Smooth muscle cell of the brain vasculature (primary cell): ENCODE measurements around the gene ANKRD11.
"Not testable (repeated sequence)": the region's sequence is repeated elsewhere in the genome, so short reads cannot be mapped to it uniquely, and the experiment has no call there.

Experiments
- DNase-seq: peaks from one replicate; pipeline ENCODE4 v3.0.0-alpha.2; 2012; ENCODE audit warnings: low read depth, low spot score

The ANKRD11 gene

GRCh38 chr16:89407282-89407924 is 83.0 kb downstream of the ANKRD11 start:
- DNase-seq: no peak

GRCh38 chr16:89406277-89406888 is 84.0 kb downstream of the ANKRD11 start:
- DNase-seq: no peak

DNA sequence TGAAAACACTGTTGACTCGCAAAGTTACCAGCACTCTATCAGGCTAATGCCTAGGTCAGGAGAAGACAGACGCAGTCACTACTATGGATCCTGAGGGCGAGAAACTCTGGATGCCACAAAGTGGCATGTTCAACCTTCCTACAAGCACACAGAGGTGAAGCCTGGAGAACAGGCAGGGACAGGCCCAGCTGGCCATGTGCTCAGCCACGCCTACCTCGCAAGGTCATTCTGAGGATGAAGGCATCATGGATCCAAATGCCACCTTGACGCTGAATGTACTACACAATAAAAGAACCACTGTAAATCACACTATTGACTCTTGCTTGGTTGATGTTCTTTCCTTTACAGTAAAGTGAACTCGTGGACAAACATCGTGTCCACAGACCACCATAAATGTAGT is 85.8 kb downstream of the ANKRD11 start:
- DNase-seq: no peak

GRCh38 chr16:89402962-89403361 is 87.4 kb downstream of the ANKRD11 start:
- DNase-seq: no peak

DNA sequence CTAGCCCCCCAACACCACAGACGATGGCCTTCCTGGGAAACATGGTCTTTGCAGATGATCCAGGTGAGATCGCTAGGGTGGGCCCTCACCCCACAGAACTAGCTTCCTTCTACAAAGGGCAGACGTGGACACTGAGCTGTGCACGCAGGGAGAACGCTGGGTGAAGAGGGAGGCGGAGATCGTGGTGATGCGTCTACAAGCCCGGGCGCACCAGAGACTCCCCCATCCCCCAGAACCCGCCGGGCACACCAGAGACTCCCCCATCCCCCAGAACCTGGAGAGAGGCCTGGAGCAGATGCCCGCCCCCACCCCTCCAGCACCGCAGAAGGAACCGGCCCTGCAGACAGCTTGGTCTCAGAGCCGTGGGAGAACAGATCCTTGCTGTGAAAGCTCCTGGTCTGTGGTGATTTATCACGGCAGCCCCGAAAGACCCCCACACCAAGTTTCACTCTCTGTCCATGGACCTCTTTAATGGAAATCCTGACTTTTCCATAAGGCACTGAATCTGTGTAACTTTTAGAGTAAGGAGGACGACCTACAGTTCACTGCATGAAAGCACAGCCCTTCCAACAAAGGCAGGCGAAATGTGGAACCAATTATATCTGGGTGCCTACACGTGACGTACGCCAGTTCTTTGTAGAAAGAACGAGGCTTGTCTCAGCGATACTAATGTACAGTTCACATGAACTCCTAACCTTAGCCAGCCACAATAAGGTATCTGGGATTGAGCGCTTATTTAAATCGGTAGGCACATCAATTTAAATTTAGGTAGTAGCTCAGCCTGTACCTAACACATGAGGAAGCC is 88.5 kb downstream of the ANKRD11 start:
- peak; percentile 60 for DNase-seq

DNA sequence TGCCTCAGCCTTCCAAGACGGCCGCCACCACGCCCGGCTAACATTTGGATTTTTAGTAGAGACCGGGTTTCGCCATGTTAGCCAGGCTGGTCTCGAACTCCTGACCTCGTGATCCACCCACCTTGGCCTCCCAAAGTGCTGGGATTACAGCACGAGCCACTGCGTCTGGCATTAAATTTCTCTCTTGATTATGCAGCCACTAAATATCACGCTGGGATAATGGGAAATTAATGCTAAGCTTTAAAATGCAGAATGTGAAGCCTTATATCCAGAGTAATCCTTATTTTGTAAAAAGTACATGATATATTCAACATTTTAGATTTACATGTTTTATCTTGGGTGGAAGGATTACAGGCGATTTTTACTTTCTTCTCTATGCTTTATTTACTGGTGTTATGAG is 89.2 kb downstream of the ANKRD11 start:
- no peak for DNase-seq

- no peak for DNase-seq
Measured at GRCh38 chr16:89400740-89401139, 89.6 kb downstream of the ANKRD11 start.

DNA sequence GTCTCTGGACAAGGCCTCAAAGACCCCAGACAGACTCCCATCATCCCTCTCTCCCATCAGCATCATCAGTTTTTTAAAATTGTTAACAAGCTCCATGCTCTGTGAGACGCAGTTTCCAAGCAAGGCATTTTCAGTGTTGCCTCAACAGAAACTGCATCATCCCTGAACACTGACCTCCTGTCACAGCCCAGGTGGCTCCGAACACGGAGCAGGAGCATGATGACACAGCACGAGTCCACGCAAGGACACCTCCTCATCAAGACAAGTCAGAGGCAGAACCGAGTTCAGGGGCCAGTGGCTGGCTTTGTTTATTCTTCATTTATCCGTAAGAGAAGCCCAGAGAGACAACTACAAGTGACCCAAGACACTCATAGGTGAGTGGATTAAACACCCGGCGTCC is 91.4 kb downstream of the ANKRD11 start:
- no peak for DNase-seq

DNA sequence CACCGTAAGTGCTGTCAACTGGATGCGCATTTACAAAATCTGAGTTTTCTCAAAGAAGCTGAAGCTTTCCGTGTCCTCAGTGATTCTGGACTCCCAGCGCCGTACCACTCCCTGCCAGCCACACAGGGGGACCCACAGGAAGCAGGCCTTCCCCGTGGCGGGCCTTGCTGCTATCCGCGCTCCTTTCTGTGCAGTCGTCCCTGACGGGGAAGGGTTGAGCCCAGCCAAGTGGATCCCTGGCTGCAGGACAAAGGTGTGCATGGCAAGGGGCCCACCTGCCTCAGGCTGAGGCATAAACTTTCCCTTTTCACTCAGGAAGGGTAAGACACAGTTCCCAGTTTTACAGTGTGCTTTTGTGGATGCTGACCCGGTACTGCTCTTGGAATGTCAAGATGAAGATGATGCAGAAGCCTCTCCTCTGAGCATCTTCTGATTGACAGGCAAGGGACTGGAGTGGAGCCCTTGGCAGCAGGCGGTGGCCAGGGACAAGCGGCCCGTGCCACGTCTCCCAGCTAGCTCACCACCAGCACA is 93.0 kb downstream of the ANKRD11 start:
- DNase-seq: no peak

GRCh38 chr16:89396156-89396555 is 94.2 kb downstream of the ANKRD11 start:
- DNase-seq: no peak

DNA sequence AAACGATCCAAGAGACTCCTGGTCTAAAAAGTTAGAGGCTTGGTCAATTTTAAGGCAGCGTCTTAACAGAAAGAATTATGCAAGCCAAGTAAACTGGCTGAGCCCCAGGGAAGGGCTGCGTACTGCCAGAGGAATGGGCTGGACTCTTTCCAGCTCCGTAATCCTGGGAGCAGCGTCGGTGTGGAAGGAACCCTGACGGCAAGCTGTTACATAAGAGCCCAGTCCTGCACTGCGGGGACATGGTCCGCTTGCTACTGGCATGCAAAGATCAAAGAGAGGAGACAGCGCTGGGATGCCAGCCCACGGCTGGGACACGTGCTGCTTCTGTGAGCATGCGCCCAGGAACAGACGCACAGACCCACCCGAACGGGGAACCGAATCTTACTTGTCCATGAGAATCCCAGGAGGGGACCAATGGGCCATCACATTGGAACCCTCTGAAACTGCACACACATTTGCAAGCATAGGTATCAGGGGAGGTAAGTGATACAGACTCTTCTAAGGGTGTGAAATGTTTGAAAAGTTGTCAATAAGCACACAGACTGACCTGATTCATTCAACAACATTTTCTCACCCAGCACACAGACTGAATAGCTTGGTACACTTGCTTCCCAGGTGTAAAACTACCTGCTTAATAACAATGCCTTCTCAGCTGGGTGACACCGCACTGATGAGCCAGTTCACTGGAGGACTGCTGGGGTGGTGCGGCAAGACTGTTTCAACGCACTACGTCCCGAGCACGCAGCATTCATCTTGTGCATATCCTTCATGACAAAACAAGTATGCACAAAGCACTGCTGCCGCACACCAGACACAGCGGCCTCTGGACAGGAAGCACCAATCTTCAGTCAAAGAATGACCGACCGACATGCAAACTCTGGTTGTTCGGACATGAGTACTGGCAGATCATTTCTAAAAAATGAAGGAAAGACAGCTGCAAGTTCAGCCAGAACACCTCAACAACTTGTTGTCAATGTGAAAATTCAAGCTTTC is 94.9 kb downstream of the ANKRD11 start:
- peak; percentile 92 for DNase-seq

GRCh38 chr16:89393738-89394406 is 96.5 kb downstream of the ANKRD11 start:
- DNase-seq: no peak

GRCh38 chr16:89392881-89393737 is 97.3 kb downstream of the ANKRD11 start:
- no peak for DNase-seq

- not testable (repeated sequence) for DNase-seq
Measured at GRCh38 chr16:89390224-89390583, 100.2 kb downstream of the ANKRD11 start.

DNA sequence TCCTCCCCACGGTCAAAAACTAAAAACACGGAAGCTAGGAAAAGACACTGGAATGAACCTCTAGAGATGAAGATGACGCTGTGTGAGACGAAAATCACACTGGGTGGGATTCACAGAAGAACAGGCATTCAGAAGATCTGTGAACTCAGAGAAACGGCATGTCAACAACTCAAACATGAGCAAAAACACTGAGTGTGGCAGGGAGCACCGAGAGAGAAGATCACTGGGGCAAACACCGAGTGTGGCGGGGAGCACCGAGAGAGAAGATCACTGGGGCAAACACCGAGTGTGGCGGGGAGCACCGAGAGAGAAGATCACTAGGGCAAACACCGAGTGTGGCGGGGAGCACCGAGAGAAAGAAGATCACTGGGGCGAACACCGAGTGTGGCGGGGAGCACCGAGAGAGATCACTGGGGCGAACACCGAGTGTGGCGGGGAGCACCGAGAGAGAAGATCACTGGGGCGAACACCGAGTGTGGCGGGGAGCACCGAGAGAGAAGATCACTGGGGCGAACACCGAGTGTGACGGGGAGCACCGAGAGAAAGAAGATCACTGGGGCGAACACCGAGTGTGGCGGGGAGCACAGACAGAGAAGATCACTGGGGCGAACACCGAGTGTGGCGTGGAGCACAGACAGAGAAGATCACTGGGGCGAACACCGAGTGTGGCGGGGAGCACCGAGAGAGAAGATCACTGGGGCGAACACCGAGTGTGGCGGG is 100.7 kb downstream of the ANKRD11 start:
- DNase-seq: not testable (repeated sequence)

GRCh38 chr16:89388536-89388935 is 101.8 kb downstream of the ANKRD11 start:
- DNase-seq: no peak

- DNase-seq: no peak
Measured at GRCh38 chr16:89386306-89387185, 103.8 kb downstream of the ANKRD11 start.

DNA sequence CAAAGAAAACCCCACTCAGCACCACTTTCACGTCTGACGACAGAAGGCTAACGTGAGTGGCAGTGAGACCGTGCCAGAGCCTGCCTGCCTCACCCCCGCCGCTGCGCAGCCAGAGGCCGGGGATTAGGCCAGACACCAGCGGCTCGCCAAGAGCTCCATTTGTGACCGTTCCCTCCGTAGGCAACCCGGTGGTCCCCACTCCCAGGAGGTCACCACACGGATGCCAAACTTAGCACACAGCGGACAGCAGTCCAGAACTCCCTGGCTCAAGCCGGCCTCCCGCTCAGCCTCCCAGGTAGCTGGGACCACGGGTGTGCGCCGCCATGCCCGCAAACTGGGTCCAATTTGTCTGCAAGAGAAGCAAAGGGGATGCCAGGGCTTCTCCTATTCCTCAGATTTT is 104.6 kb downstream of the ANKRD11 start:
- no peak for DNase-seq
